Measurements from ENCODE around the gene MMP17. TPM values are rescaled to one million over a fixed set of nuclear protein-coding genes. Genes with fewer than 3 reads are reported as not detected.

MMP17 gene
- total RNA-seq, 2 donors from 2014 or later = 1.3 to 1.9 TPM

GRCh38 chr12:131793243-131794022 is 34.8 kb upstream of the MMP17 start:
- no peak overlapping the region for H3K4me3 ChIP-seq
- intact Hi-C loops (cut with DNase I) = no loop called here
- H3K9me3 ChIP-seq = no peaks in the 10 kb centered on the region
- H3K4me1 ChIP-seq = no peaks in the 10 kb centered on the region
- H3K36me3 ChIP-seq = peaks cover 6% of the 10 kb centered on the region
- no peaks in the 10 kb centered on the region for H3K27me3 ChIP-seq
- H3K9ac ChIP-seq (ENCODE audit: low read depth in 2 of 2, low read length in 2 of 2) = no peak overlapping the region
- H3K27ac ChIP-seq = no peak overlapping the region
- no peak for DNase-seq
- no peak for TF ChIP-seq CTCF (IDR thresholded peaks at IDR 0.05)

GRCh38 chr12:131794061-131794460 is 34.1 kb upstream of the MMP17 start:
- Histone ChIP-seq H3K4me1 (no peaks in the 10 kb centered on the region), H3K9ac (ENCODE audit: low read depth in 2 of 2, low read length in 2 of 2) (no peak overlapping the region), H3K36me3 (peaks cover 5% of the 10 kb centered on the region), H3K4me3 (no peak overlapping the region), H3K27ac (no peak overlapping the region), H3K27me3 (no peaks in the 10 kb centered on the region), H3K9me3 (no peaks in the 10 kb centered on the region)
- intact Hi-C loops (cut with DNase I) = no loop called here
- no peak for DNase-seq
- TF ChIP-seq CTCF (IDR thresholded peaks at IDR 0.05) = no peak

GRCh38 chr12:131794573-131794972 is 33.6 kb upstream of the MMP17 start:
- peaks cover 5% of the 10 kb centered on the region for H3K36me3 ChIP-seq
- intact Hi-C loops (cut with DNase I) = no loop called here

GRCh38 chr12:131795064-131795463 is 33.1 kb upstream of the MMP17 start:
- Histone ChIP-seq H3K4me3 (no peak overlapping the region), H3K4me1 (no peaks in the 10 kb centered on the region), H3K9me3 (no peaks in the 10 kb centered on the region), H3K36me3 (peaks cover 5% of the 10 kb centered on the region), H3K9ac (ENCODE audit: low read depth in 2 of 2, low read length in 2 of 2) (no peak overlapping the region), H3K27ac (no peak overlapping the region), H3K27me3 (no peaks in the 10 kb centered on the region)
- intact Hi-C loops (cut with DNase I) = no loop called here
- DNase-seq = no peak
- no peak for TF ChIP-seq CTCF (IDR thresholded peaks at IDR 0.05)

More at GRCh38 chr12:131794573-131794972, 33.6 kb upstream of the MMP17 start:
- TF ChIP-seq CTCF (IDR thresholded peaks at IDR 0.05) = no peak
- no peak overlapping the region for H3K4me3 ChIP-seq
- no peaks in the 10 kb centered on the region for H3K4me1 ChIP-seq
- H3K9ac ChIP-seq (ENCODE audit: low read depth in 2 of 2, low read length in 2 of 2) = no peak overlapping the region
- H3K27me3 ChIP-seq = no peaks in the 10 kb centered on the region
- DNase-seq = no peak
- no peak overlapping the region for H3K27ac ChIP-seq
- no peaks in the 10 kb centered on the region for H3K9me3 ChIP-seq

- intact Hi-C loops (cut with DNase I) = no loop called here
- Histone ChIP-seq H3K4me1 (no peaks in the 10 kb centered on the region), H3K27me3 (no peaks in the 10 kb centered on the region), H3K36me3 (peaks cover 5% of the 10 kb centered on the region), H3K4me3 (no peak overlapping the region), H3K27ac (no peak overlapping the region), H3K9me3 (no peaks in the 10 kb centered on the region), H3K9ac (ENCODE audit: low read depth in 2 of 2, low read length in 2 of 2) (no peak overlapping the region)
- DNase-seq = no peak
- no peak for TF ChIP-seq CTCF (IDR thresholded peaks at IDR 0.05)
Observed at GRCh38 chr12:131795690-131796410, 32.3 kb upstream of the MMP17 start.

Data from colonic mucosa (tissue), 4 donors.